GM18507 (cell line): ENCODE data around the gene COX7A1.
"Not testable (repeated sequence)": the region's sequence is repeated elsewhere in the genome, so short reads cannot be mapped to it uniquely, and the experiment has no call there.

Experiments
- DNase-seq: peaks from one replicate; pipeline ENCODE4 v3.0.0; 2011; ENCODE audit warnings: low read depth; ENCODE audit not compliant: insufficient read length; ENCODE audit errors: extremely low spot score
- FAIRE-seq: peaks from 2 replicates; lab custom pipeline; 2011; peaks lifted over from hg19 to GRCh38; lab: Jason Lieb, UNC

COX7A1 gene

DNA sequence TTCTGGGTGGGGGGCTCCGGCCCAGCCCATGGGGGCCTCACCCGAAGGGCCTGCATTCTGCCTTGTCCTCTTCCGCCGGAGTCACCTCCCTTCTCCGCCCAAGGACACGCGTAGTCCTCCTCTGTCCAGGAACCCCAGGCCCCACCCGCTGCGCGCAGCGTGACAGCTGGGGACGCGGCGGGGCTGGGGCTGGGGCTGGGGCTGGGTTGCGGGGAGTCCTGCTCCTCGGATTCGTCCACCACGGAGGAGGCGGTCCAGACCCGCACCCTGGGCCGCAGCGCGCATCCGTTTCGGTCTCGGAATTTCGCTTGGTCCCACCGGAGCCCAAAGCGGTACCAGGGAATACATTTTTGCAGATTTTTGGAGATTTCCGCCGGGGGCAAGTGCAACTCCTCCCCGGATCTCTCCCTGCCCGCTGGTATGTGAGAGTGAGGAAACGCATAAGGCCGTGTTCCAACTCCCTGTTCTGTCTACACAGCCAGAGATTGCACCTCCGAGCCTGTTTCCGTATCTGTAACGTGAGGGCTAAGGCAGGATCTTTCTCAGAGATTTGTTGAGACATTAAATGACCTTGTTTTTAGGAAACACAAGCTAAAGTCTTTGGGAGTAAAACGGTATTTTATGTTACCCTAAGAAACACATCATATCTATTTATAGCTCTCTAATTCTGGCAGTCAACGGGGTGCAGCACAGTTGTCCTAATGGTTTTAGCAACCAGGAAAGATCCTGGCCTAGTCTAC is at the start of gene COX7A1:
Gene COX7A1 (minus strand): TSS at position 96 of the 740 bp plus-strand sequence. CDS start 40 bp downstream, at position 56.
- DNase-seq: no peak
- FAIRE-seq: no peak

DNA sequence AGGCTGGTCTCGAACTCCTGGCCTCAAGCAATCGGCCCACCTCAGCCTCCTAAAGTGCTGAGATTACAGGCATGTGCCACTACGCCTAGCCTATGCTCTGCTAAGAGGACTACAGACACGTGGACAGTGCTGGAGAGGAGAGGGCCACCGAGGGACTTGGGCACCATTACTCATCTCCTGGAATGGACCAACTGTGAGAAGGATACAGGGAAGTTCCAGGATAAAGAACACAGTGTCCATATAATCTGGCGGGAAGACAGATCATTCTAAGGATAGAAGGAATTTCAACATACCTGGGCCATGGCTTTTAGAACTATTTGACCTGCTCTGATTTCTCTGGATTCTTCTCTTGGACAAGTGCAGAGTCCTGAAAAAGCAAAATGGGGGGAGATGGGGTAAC is 49.4 kb upstream of the COX7A1 start:
- FAIRE-seq: no peak
- no peak for DNase-seq

DNA sequence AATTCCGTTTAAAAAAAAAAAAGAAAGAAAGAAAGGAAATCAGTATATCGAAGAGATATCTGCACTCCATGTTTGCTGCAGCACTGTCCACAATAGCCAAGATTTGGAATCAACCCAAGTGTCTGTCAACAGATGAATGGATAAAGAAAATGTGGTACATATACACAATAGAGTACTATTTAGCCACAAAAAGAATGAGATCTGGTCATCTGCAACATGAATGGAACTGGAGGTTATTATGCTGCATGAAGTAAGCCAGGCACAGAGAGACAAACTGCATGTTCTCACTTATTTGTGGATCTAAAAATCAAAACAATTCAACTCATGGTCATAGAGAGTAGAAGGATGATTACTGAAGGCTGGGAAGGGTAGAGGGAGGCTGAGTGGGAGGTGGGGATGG is 45.9 kb upstream of the COX7A1 start:
- FAIRE-seq (no peak), DNase-seq (no peak)

DNA sequence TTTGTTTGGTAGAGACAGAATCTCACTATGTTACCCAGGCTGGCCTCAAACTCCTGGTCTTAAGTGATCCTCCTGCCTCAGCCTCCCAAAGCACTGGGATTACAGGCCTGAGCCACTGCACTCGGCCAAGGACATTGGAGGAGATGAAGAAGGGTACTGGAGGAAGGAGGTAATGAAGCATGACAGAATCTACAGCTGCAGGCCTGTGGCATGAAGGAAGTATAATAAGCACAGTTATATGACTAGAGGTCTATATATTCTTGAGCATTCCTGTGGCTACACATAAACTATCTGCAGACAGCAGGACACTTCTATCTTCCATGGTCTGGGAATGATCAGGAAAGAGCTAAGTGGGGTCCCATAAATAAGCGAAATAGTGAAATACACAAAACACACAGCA is 44.0 kb upstream of the COX7A1 start:
- FAIRE-seq: no peak

DNA sequence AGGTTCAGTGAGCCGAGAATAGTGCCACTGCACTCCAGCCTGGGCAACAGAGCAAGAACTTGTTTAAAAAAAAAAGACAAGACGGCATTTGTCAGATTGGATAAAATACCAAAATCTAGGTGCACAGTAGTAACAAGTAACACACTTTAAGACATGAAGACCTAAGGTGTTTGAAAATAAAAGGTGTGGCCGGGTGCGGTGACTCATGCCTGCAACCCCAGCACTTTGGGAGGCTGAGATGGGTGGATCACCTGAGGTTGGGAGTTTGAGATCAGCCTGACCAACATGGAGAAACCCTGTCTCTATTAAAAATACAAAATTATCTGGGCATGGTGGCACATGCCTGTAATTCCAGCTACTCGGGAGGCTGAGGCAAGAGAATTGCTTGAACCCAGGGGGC is 34.5 kb upstream of the COX7A1 start:
- FAIRE-seq, DNase-seq: not testable (repeated sequence)

More for the DNA sequence above, 44.0 kb upstream of the COX7A1 start:
- no peak for DNase-seq

DNA sequence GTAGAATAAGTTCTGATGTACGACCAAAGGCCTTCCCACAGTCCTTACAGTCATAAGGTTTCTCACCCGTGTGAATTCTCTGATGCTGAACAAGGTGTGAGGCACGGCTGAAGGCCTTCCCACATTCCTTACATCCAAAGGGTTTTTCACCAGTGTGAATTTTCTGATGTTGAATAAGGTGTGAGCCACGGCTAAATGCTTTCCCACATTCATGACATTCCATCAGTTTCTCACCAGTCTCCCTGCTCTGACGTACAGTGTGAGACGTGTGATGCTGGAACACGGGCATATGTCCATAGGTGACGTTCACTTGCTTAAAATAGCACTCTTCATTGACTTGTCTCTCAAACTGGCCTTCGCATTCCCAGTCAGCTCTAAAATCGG is 31.0 kb upstream of the COX7A1 start:
- no peak for FAIRE-seq
- DNase-seq: no peak

DNA sequence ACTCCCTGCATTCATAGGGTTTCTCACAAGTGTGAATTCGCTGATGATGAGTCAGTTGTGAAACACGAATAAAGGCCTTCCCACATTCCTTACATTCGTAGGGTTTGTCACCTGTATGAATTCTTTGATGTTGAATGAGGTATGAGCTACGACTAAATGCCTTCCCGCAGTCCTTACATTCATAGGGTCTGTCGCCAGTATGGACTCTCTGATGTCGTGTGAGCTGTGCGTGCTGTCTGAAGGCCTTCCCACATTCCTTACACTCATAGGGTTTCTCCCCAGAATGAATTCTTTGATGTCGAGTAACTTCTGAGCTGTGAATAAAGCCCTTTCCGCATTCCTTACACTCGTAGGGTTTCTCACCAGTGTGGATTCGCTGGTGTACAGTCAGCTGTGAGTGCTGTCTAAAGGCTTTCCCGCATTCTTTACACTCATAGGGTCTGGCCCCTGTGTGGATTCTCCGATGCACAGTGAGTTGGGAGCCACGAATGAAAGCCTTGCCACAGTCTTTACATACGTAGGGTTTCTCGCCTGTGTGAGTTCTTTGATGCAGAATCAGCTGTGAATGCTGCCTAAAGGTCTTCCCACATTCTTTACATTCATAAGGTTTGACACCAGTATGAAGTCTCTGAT is 30.5 kb upstream of the COX7A1 start:
- DNase-seq (no peak), FAIRE-seq (no peak)

DNA sequence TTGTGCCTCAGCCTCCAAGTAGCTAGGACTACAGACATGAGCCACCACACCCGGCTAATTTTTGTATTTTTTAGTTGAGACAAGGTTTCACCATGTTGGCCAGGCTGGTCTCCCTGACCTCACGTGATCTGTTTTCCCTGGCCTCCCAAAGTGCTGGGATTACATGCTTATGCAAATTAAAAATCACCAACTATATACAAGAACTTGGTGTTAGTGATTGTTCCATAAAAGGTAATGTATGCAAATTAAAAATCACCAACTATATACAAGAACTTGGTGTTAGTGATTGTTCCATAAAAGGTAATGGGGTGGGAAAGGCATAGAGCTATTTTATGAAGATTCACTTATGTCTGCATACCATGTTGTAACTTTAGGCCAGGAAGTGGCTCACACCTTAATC is 26.8 kb upstream of the COX7A1 start:
- DNase-seq, FAIRE-seq: not testable (repeated sequence)

DNA sequence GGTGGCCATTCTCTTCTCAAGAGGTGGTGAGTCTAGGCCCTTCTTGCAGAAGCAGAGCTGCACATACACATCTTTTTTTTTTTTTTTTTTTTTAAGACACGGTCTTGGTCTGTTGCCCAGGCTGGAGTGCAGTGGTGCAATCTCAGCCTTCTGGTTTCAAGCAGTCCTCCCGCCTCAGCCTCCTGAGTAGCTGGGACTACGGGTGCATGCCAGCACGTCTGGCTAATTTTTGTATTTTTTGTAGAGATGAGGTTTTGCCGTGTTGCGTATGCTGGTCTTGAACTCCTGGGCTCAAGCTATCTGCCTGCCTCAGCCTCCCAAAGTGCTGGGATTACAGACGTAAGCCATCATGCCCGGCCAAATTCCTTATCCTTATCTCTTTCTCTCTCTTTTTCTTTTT is 21.6 kb upstream of the COX7A1 start:
- FAIRE-seq: not testable (repeated sequence)

DNA sequence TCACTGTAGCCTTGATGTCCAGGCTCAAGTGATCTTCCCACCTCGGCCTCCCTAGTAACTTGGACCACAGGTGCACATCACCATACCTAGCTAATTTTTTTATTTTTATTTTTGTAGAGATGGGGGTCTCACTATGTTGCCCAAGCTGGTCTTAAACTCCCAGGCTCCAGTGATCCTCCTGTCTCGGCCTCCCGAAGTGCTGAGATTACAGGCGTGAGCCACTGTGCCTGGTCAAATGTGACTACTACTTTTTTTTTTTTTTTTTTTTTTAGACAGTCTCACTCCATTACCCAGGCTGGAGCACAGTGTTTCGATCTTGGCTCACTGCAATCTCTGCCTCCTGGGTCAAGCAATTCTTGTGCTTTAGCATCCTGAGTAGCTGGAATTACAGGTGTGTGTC is 20.6 kb upstream of the COX7A1 start:
- DNase-seq: no peak
- FAIRE-seq: no peak

More for the DNA sequence above, 21.6 kb upstream of the COX7A1 start:
- DNase-seq: not testable (repeated sequence)

DNA sequence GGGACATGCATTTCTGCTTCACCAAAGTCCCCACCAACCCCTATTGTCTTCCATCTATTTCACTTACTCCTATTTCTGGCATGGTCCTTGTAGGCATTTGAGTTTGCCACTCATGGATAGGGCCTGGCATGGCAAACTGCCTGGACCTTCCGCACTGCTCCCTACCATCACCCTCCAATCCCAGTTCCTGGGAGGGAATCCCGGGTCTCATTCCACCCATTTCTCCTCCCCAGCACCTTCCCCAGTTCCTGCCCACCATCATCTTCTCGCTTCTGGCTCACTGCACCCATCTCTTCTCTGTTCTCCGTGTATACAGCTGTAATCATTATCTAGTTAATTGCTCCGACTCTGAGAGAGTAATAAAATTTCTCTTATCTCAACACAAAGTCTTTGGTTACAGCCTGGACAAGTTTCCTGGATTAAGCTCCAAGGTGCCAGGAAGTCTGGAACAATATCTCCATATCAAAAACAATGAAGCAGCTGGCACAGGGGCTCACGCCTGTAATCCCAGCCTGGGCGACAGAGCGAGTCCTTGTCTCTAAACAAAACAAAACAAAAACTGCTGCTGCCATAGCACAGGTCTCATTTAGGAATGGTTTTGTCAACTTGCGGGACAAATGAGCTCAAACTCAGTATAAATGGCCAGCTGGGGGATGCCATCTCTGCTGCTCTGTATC is 17.0 kb upstream of the COX7A1 start:
- FAIRE-seq (no peak), DNase-seq (no peak)

DNA sequence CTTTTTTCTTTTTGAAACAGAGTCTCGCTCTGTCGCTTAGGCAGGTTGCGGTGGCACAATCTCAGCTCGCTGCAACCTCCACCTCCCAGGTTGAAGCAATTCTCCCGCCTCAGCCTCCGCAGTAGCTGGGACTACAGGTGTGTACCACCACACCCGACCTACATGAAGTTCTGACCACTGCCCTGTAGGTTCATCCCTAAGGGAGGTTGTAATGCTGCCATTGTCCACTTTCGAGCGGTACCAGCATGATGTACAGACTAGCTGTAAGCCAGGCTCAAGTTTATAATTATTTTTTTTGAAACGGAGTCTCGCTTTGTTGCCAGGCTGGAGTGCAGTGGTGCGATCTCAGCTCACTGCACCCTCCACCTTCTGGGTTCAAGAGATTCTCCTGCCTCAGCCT is 11.6 kb upstream of the COX7A1 start:
- FAIRE-seq: no peak
- no peak for DNase-seq

DNA sequence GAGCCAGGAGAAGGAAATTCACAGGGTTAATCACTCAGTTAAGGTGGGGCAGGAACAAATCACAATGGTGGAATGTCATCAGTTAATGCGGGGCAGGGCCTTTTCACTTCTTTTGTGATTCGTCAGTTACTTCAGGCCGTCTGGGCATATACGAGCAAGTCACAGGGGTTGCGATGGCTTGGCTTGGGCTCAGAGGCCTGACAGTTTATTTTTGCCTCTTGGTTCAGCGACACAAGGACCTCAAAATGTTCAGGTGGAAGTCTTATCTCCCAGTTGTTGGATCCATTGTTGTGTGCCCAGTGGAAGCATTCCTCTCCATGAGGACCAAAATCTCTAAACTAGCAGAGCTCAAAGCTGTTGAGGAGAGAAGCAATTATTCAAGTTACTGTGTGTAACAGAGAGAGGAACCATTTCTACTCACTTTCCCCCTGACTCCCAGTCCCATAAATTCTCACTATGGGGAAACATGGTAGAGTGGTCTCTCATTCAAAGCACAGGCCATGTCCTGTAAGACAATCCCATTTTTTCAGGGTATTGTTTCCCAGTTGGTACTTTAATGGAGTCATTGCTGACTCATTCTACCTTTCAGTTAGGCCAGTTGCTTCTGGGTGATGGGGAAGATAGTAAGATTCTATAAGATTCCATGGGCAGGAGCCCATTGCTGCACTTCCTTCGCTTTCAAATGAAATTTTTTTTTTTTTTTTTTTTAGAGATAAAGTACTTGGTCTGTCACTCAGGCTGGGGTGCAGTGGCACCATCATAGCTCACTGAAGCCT is 8.8 kb upstream of the COX7A1 start:
- FAIRE-seq (no peak), DNase-seq (no peak)

DNA sequence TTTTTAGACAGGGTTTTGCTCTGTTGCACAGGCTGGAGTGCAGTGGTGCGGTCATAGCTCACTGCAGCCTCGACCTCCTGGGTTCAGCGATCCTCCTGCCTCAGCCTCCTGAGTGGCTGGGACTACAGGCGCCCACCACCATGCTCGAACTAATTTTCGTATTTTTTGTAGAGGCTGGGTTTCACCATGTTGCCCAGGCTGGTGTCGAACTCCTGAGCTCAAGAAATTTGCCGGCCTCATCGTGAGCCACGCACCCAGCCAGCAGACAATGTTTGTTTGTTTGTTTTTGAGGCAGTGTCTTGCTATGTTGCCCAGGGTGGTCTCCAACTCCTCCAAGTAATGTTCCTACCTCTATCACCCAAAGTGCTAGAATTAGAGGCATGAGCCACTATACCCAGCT is 879 bp upstream of the COX7A1 start:
- FAIRE-seq: no peak

DNA sequence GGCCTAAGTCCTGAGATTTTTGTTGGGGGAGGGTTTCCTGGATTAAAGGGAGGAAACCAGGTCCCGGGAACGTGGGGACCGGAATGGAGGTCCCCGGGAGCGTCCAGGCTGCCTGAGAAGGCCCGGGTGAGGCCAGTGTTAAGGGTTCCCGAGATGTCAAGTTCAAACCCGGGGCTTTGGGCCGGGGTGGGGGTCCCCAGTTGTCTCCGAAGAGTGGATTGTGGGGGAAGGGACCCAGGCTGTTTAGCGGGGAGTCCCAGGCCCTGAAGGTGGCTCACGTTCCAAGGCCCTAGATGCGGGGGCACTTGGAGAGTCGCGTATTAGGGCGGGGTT is 262 bp downstream of the COX7A1 start:
- FAIRE-seq (no peak), DNase-seq (no peak)

More for the DNA sequence above, 879 bp upstream of the COX7A1 start:
- no peak for DNase-seq

DNA sequence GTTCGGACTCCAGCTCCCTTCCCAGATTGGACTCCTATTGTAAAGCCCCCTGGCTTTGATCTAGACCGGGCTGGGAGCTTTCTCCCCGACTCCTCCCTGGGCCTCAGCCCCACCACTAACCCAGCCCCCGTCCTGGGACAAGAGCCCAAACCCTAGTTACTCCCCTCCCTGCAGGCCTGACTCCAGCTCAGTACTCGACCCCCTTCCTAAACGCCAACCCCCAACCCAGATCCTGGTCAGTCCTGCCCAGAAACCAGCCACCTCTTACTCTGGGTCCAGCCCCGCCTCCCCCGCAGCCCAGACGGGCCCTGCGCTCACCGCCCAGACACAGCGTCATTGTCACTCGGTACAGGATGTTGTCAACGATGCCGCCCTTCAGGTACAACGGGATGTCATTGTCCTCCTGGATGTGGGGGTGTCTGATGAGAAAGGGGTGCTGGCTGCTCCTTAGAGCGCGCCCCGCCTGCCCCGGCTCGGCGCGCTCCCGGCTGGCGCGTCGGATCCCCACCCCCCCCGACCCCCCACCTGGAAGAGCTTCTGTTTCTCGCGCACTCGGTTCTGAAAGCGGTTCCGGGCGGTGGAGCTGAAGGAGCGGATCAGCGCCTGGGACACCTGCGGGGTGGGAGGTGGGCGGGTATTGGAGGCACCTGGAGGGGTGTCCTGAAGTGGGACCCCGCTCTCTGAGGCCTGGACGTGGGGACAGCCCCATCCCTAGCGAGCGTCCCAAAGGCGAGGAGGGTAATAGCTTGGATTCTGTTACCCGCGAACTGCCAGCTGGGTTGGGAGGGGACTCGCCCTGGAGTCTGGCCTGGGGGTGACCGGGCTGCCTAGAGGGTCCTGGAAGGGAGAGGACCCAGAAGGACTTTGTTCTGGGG is 866 bp downstream of the COX7A1 start:
- DNase-seq (no peak), FAIRE-seq (no peak)

DNA sequence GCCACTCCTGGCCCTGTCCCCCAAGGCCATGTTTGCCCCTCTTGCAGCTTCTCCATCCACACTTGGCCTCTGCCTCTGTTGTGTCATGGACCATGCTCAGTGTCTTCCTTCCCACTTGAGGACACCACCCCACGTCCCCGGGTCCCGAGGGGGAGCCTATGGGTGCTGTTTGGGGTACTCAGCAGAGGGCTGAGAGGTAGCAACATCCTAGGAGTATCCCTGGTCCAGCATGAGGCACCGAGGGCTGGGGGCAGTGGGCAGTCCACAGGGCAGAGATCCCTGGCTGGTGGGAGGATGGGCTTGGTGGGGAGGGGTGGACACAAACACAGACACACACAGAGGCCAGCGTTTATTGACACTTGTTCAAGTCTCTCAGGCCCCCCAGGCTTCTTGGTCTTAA is 1.7 kb downstream of the COX7A1 start:
- DNase-seq (no peak), FAIRE-seq (no peak)

DNA sequence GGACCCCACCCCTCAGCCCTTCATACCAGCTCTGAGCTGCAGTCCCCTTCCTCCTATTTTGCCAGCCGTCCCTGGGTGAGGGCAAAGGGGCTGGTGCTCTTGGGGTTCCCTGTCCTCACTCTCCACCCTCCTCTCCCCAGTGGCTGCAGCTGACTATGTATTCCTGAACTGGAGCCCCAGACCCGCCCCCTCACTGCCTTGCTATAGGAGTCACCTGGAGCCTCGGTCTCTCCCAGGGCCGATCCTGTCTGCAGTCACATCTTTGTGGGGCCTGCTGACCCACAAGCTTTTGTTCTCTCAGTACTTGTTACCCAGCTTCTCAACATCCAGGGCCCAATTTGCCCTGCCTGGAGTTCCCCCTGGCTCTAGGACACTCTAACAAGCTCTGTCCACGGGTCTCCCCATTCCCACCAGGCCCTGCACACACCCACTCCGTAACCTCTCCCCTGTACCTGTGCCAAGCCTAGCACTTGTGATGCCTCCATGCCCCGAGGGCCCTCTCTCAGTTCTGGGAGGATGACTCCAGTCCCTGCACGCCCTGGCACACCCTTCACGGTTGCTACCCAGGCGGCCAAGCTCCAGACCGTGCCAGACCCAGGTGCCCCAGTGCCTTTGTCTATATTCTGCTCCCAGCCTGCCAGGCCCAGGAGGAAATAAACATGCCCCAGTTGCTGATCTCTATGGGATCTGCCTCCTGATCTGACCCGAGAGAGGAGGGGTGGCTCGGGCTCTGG is 2.4 kb downstream of the COX7A1 start:
- no peak for DNase-seq
- no peak for FAIRE-seq

DNA sequence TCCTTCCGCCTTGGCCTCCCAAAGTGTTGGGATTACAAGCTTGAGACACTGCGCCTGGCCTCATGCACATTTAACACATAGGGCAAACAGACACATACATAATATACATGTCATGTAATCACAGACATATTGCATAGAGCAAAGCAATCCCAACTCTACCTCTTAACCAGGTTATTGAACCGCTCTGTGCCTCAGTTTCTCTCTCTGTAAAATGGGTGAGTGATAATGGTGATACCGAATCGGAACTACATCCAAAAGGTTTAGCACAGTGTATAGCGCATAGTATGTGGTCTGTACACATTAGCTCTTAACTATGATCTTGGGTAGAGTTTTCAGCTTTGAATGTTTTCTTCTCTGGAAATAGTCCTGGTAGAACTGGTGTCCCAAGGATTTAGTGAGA is 7.6 kb downstream of the COX7A1 start:
- FAIRE-seq: no peak
- no peak for DNase-seq
